ENCODE results near the gene INVS. TPM values are rescaled to one million over a fixed set of nuclear protein-coding genes. Genes with fewer than 3 reads are reported as not detected.
A peak's percentile ranks its signal among the peaks of the same experiment; 100 is the strongest.

The INVS gene
- total and polyA plus RNA-seq, 2 of the 4 experiments (the other 2 are of a cell fraction) = 9.2 to 33.5 TPM

DNA sequence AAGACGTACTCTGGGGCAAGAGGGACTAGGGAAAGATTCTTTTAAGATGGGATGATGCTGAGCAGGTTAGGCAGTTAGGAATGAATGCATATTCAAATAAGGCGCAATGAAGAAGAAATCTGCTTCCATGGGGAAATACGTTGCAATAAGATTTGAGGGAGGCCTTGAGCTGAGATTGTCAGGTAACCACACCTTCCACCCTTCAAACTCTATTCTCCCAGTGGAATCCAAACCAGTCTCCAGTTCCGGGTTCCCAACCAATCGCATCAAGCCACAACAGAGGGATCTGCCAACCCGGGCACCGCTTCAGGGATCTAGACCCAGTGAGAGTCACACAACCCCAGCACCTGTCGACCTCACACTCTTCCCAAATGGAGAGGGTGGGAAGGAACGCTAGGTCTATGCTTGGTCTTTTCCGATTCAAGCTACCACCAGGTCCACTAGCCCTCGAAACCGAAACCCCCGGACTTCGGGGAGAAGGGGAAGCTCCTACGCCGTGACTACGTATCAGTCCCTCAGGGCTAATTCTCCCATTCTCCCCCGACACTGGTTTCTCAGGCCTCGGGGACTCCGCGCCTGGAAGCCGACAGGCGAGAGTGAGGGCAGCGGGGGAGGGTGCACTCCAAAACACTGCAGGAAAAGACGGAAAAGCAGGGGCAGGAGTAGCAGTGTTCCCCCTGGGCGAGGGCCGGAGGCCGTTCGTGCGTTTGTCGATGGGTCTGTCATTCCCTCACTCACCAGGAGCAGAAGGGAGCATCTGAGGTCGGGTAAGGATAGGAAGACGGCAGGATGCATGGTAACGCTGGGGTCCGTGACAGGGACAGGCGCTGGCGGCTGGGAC is 777 bp upstream of the INVS start:
- peak overlapping the region; percentile 88 for H3K4me3 ChIP-seq (ENCODE audit: insufficient read depth, low read depth, low read length)
- H3K4ac ChIP-seq (ENCODE audit: low read depth, low read length) = peak overlapping the region; percentile 87
- no peak overlapping the region for H3K18ac ChIP-seq (ENCODE audit: low read depth, low read length)
- 0 out of 2 replicates have a peak, but pooled peaks cover 5% of the 10 kb centered on the region for H3K9me1 ChIP-seq (ENCODE audit: insufficient read depth, low read length)
- ChIA-PET CTCF (no interaction called here), POLR2A (ENCODE audit: unreplicated experiment) (no interaction called here)
- H2BK20ac ChIP-seq (ENCODE audit: low read depth, low read length) = no peak overlapping the region
- in situ Hi-C loops (cut with MboI; ENCODE audit: low sequenced_read_pairs) = no loop called here
- H3K23ac ChIP-seq (ENCODE audit: low read depth, low read length) = peak overlapping the region; percentile 94
- H4K8ac ChIP-seq (ENCODE audit: low read depth in 2 of 2, low read length in 2 of 2) = peak overlapping the region; percentile 49 to 77
- H4K91ac ChIP-seq (ENCODE audit: insufficient read depth, low read depth, low read length) = peak overlapping the region; percentile 68
- no peaks in the 10 kb centered on the region for H3K36me3 ChIP-seq (ENCODE audit: control insufficient read depth, insufficient read depth, low read length)
- peak overlapping the region; percentile 60 for H2AK5ac ChIP-seq (ENCODE audit: low read depth, low read length)
- peak overlapping the region; percentile 33; the same call in 1 of the 2 replicates for H2BK120ac ChIP-seq (ENCODE audit: low read depth, low read length)
- H3K79me1 ChIP-seq (ENCODE audit: low read depth in 1 of 2, low read length in 2 of 2) = peaks cover 20 to 61% of the 10 kb centered on the region in 2 experiments
- peak overlapping the region; percentile 70 for H2AK9ac ChIP-seq (replicated peaks; ENCODE audit: low read depth, low read length, poor library complexity)
- H2AFZ ChIP-seq (replicated peaks; ENCODE audit: low read length, poor library complexity) = peak overlapping the region; percentile 96
- H2BK15ac ChIP-seq (ENCODE audit: low read depth, low read length) = no peak overlapping the region
- H3K9me3 ChIP-seq (ENCODE audit: control insufficient read depth, insufficient read depth, low read length) = no peaks in the 10 kb centered on the region
- peaks cover under 1% of the 10 kb centered on the region; the same call in 1 of the 2 replicates for H3K4me1 ChIP-seq (ENCODE audit: control insufficient read depth, insufficient read depth, low read length)
- DNase-seq (peak; percentile 54), ATAC-seq (ENCODE audit: low read depth) (peak; percentile 12)
- WGBS, 2 experiments (ENCODE audit: extremely low coverage in 2 of 2, insufficient read length in 1 of 2) = 0% methylated on average over 1 of the region's 37 CpGs; no CpG with 5 or more reads in 1 of the 2 experiments
- peak overlapping the region; percentile 89 for H3K9ac ChIP-seq (ENCODE audit: low read depth, low read length)
- peak overlapping the region; percentile 27 for H4K5ac ChIP-seq (ENCODE audit: low read depth, low read length)
- peak overlapping the region; percentile 80 for H3K4me2 ChIP-seq (ENCODE audit: low read depth, low read length)
- TSS peak; percentile 34 for BruUV-seq (replicated peaks)
- intact Hi-C loops (cut with micrococcal nuclease) = loop anchor here (1.0 to 10.0 kb wide), 4 partner anchors 70 to 497 kb away; partner anchors contain the start of gene NR4A3
- peak overlapping the region; percentile 74 for H3K14ac ChIP-seq (replicated peaks; ENCODE audit: low read depth, low read length)
- H3K56ac ChIP-seq (ENCODE audit: extremely low read depth, insufficient read depth, low read length) = peak overlapping the region; percentile 58
- peaks cover 25% of the 10 kb centered on the region; the same call in 1 of the 2 replicates for H4K20me1 ChIP-seq (ENCODE audit: insufficient read depth, low read length)
- peak overlapping the region; percentile 43 for H2BK5ac ChIP-seq (ENCODE audit: low read depth, low read length, poor library complexity, severe bottlenecking)
- H3K27me3 ChIP-seq (ENCODE audit: control insufficient read depth, insufficient read depth, low read length) = no peaks in the 10 kb centered on the region
- dilution Hi-C loops (cut with HindIII; ENCODE audit: low sequenced_read_pairs, unreplicated experiment) = no loop called here
- peak overlapping the region; percentile 77 for H3K27ac ChIP-seq (ENCODE audit: insufficient read depth, low read length)
- no peak for TF ChIP-seq MAFK (IDR thresholded peaks at IDR 0.05; ENCODE audit: low read depth, low read length)
- no peak for TF ChIP-seq CEBPB (IDR thresholded peaks at IDR 0.05; ENCODE audit: low read depth, low read length)
- TF ChIP-seq NFE2L2 (IDR thresholded peaks at IDR 0.05; ENCODE audit: low read depth, low read length) = no peak
- no peak for TF ChIP-seq FOS (IDR thresholded peaks at IDR 0.05; ENCODE audit: low read depth, low read length)
- TF ChIP-seq RCOR1 (IDR thresholded peaks at IDR 0.05; ENCODE audit: insufficient replicate concordance, low read length) = no peak
- TF ChIP-seq RAD21 (IDR thresholded peaks at IDR 0.05; ENCODE audit: low read length) = no peak
- TF ChIP-seq, protein P1, sequence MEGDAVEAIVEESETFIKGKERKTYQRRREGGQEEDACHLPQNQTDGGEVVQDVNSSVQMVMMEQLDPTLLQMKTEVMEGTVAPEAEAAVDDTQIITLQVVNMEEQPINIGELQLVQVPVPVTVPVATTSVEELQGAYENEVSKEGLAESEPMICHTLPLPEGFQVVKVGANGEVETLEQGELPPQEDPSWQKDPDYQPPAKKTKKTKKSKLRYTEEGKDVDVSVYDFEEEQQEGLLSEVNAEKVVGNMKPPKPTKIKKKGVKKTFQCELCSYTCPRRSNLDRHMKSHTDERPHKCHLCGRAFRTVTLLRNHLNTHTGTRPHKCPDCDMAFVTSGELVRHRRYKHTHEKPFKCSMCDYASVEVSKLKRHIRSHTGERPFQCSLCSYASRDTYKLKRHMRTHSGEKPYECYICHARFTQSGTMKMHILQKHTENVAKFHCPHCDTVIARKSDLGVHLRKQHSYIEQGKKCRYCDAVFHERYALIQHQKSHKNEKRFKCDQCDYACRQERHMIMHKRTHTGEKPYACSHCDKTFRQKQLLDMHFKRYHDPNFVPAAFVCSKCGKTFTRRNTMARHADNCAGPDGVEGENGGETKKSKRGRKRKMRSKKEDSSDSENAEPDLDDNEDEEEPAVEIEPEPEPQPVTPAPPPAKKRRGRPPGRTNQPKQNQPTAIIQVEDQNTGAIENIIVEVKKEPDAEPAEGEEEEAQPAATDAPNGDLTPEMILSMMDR (conservative IDR thresholded peaks at IDR 0.05; ENCODE audit: low read depth, low read length) = no peak
- TF ChIP-seq, protein P2, sequence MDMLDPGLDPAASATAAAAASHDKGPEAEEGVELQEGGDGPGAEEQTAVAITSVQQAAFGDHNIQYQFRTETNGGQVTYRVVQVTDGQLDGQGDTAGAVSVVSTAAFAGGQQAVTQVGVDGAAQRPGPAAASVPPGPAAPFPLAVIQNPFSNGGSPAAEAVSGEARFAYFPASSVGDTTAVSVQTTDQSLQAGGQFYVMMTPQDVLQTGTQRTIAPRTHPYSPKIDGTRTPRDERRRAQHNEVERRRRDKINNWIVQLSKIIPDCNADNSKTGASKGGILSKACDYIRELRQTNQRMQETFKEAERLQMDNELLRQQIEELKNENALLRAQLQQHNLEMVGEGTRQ (IDR thresholded peaks at IDR 0.05; ENCODE audit: low read depth, low read length) = no peak
- TF ChIP-seq MAZ (IDR thresholded peaks at IDR 0.05; ENCODE audit: borderline replicate concordance, low read depth, low read length) = no peak
- TF ChIP-seq, protein P3, sequence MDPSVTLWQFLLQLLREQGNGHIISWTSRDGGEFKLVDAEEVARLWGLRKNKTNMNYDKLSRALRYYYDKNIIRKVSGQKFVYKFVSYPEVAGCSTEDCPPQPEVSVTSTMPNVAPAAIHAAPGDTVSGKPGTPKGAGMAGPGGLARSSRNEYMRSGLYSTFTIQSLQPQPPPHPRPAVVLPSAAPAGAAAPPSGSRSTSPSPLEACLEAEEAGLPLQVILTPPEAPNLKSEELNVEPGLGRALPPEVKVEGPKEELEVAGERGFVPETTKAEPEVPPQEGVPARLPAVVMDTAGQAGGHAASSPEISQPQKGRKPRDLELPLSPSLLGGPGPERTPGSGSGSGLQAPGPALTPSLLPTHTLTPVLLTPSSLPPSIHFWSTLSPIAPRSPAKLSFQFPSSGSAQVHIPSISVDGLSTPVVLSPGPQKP (IDR thresholded peaks at IDR 0.05; ENCODE audit: borderline replicate concordance, low read depth, low read length) = no peak
- no peak for TF ChIP-seq RFX5 (IDR thresholded peaks at IDR 0.05; ENCODE audit: low read depth, low read length)
- TF ChIP-seq CHD1 (IDR thresholded peaks at IDR 0.05; ENCODE audit: low read depth, low read length) = no peak
- no peak for TF ChIP-seq SMC3 (IDR thresholded peaks at IDR 0.05; ENCODE audit: low read depth, low read length)
- TF ChIP-seq BHLHE40 (IDR thresholded peaks at IDR 0.05; ENCODE audit: low read depth, low read length) = no peak
